ENCODE measurements around the gene CCNY. TPM values are rescaled to one million over a fixed set of nuclear protein-coding genes. Genes with fewer than 3 reads are reported as not detected.
A peak's percentile ranks its signal among the peaks of the same experiment; 100 is the strongest.

CCNY gene
- total and polyA plus RNA-seq, 2 of the 4 experiments (the other 2 are of a cell fraction) = 38.0 to 131 TPM

DNA sequence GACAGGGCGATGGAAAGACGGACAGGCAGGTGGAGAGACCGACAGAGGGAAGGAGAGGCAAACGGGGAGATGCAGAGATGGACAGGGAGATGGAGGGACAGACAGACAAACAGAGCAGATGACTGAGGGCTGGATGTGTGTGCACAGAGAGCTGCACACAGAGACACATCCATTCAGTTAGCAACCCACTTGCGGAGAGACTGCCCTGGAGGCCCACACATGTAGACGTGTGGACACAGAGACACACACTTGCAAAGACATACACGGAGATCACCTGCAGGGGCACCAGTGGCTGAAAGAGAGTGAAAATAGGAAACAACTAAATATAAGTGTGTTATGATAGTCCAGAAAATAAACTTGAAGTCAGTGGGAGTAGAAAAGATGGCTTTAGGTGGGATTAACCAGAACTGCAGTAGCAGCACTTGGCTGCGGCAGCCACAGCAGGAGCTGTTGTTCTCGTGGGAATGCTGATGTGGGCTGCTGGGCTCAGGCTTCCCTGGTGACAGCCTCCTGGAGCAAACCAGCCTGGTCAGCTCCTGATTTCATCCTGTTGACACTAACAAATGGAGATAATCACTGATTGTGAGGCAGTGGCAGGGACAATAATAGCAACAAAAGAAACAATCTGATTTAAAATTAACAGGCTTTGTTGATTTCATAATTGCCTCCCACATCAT, 134.1 kb downstream of the CCNY start:
- H3K79me1 ChIP-seq (ENCODE audit: low read depth in 1 of 2, low read length in 2 of 2) = peaks cover 54 to 74% of the 10 kb centered on the region in 2 experiments
- WGBS, 2 experiments (ENCODE audit: extremely low coverage in 2 of 2, insufficient read length in 1 of 2) = no CpG with 5 or more reads among the region's 9 CpGs
- BruUV-seq (replicated peaks) = no TSS peak
- no peak overlapping the region for H3K56ac ChIP-seq (ENCODE audit: extremely low read depth, insufficient read depth, low read length)
- no peak overlapping the region for H2BK15ac ChIP-seq (ENCODE audit: low read depth, low read length)
- H3K9me1 ChIP-seq (ENCODE audit: insufficient read depth, low read length) = peaks cover 22% of the 10 kb centered on the region
- in situ Hi-C loops (cut with MboI; ENCODE audit: low sequenced_read_pairs) = no loop called here
- H4K91ac ChIP-seq (ENCODE audit: insufficient read depth, low read depth, low read length) = no peak overlapping the region
- intact Hi-C loops (cut with micrococcal nuclease) = no loop called here
- POLR2A ChIA-PET (ENCODE audit: unreplicated experiment) = no interaction called here
- no peaks in the 10 kb centered on the region for H3K9me3 ChIP-seq (ENCODE audit: control insufficient read depth, insufficient read depth, low read length)
- H4K8ac ChIP-seq (ENCODE audit: low read depth in 2 of 2, low read length in 2 of 2) = no peak overlapping the region
- no peaks in the 10 kb centered on the region for H3K27me3 ChIP-seq (ENCODE audit: control insufficient read depth, insufficient read depth, low read length)
- no peak overlapping the region for H3K9ac ChIP-seq (ENCODE audit: low read depth, low read length)
- H3K18ac ChIP-seq (ENCODE audit: low read depth, low read length) = no peak overlapping the region
- H2BK20ac ChIP-seq (ENCODE audit: low read depth, low read length) = no peak overlapping the region
- H3K23ac ChIP-seq (ENCODE audit: low read depth, low read length) = peak overlapping the region; percentile 16; the same call in 1 of the 2 replicates
- TF ChIP-seq MAFK (IDR thresholded peaks at IDR 0.05; ENCODE audit: low read depth, low read length) = no peak
- TF ChIP-seq, protein P1, sequence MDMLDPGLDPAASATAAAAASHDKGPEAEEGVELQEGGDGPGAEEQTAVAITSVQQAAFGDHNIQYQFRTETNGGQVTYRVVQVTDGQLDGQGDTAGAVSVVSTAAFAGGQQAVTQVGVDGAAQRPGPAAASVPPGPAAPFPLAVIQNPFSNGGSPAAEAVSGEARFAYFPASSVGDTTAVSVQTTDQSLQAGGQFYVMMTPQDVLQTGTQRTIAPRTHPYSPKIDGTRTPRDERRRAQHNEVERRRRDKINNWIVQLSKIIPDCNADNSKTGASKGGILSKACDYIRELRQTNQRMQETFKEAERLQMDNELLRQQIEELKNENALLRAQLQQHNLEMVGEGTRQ (IDR thresholded peaks at IDR 0.05; ENCODE audit: low read depth, low read length) = no peak
- TF ChIP-seq, protein P2, sequence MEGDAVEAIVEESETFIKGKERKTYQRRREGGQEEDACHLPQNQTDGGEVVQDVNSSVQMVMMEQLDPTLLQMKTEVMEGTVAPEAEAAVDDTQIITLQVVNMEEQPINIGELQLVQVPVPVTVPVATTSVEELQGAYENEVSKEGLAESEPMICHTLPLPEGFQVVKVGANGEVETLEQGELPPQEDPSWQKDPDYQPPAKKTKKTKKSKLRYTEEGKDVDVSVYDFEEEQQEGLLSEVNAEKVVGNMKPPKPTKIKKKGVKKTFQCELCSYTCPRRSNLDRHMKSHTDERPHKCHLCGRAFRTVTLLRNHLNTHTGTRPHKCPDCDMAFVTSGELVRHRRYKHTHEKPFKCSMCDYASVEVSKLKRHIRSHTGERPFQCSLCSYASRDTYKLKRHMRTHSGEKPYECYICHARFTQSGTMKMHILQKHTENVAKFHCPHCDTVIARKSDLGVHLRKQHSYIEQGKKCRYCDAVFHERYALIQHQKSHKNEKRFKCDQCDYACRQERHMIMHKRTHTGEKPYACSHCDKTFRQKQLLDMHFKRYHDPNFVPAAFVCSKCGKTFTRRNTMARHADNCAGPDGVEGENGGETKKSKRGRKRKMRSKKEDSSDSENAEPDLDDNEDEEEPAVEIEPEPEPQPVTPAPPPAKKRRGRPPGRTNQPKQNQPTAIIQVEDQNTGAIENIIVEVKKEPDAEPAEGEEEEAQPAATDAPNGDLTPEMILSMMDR (conservative IDR thresholded peaks at IDR 0.05; ENCODE audit: low read depth, low read length) = no peak
- TF ChIP-seq SMC3 (IDR thresholded peaks at IDR 0.05; ENCODE audit: low read depth, low read length) = no peak
- no peak for TF ChIP-seq POLR2A (IDR thresholded peaks at IDR 0.05; ENCODE audit: low read depth, low read length)
- TF ChIP-seq BHLHE40 (IDR thresholded peaks at IDR 0.05; ENCODE audit: low read depth, low read length) = no peak
- TF ChIP-seq RFX5 (IDR thresholded peaks at IDR 0.05; ENCODE audit: low read depth, low read length) = no peak
- no peak for TF ChIP-seq CEBPB (IDR thresholded peaks at IDR 0.05; ENCODE audit: low read depth, low read length)
- TF ChIP-seq FOS (IDR thresholded peaks at IDR 0.05; ENCODE audit: low read depth, low read length) = no peak
- TF ChIP-seq RCOR1 (IDR thresholded peaks at IDR 0.05; ENCODE audit: insufficient replicate concordance, low read length) = no peak
- TF ChIP-seq MXI1 (IDR thresholded peaks at IDR 0.05; ENCODE audit: borderline replicate concordance, low read depth, low read length) = no peak
- TF ChIP-seq MAZ (IDR thresholded peaks at IDR 0.05; ENCODE audit: borderline replicate concordance, low read depth, low read length) = no peak
- no peak for TF ChIP-seq ELK1 (IDR thresholded peaks at IDR 0.05; ENCODE audit: borderline replicate concordance, low read depth, low read length)
- no peak for TF ChIP-seq RAD21 (IDR thresholded peaks at IDR 0.05; ENCODE audit: low read length)
- no peak for TF ChIP-seq CHD1 (IDR thresholded peaks at IDR 0.05; ENCODE audit: low read depth, low read length)
- no peak for TF ChIP-seq NFE2L2 (IDR thresholded peaks at IDR 0.05; ENCODE audit: low read depth, low read length)
- H3K4me2 ChIP-seq (ENCODE audit: low read depth, low read length) = no peak overlapping the region
- ATAC-seq (ENCODE audit: low read depth) (peak; percentile 53; the same call in 1 of the 2 replicates), DNase-seq (no peak)
- no peak overlapping the region for H2BK5ac ChIP-seq (ENCODE audit: low read depth, low read length, poor library complexity, severe bottlenecking)
- dilution Hi-C loops (cut with HindIII; ENCODE audit: low sequenced_read_pairs, unreplicated experiment) = no loop called here
- H4K5ac ChIP-seq (ENCODE audit: low read depth, low read length) = no peak overlapping the region
- H2AK9ac ChIP-seq (replicated peaks; ENCODE audit: low read depth, low read length, poor library complexity) = no peak overlapping the region
- H2AFZ ChIP-seq (replicated peaks; ENCODE audit: low read length, poor library complexity) = no peak overlapping the region
- CTCF ChIA-PET = interaction anchor here (0.6 kb wide), 1 partner anchor 426 kb away, joined by 3 read pairs; no protein-coding TSS in a partner anchor
- H2AK5ac ChIP-seq (ENCODE audit: low read depth, low read length) = 0 out of 2 replicates have a peak overlapping the region, but pooled peaks have one; percentile 4
- H3K14ac ChIP-seq (replicated peaks; ENCODE audit: low read depth, low read length) = no peak overlapping the region
- H2BK120ac ChIP-seq (ENCODE audit: low read depth, low read length) = no peak overlapping the region
- H3K4me3 ChIP-seq (ENCODE audit: insufficient read depth, low read depth, low read length) = no peak overlapping the region
- no peaks in the 10 kb centered on the region for H3K36me3 ChIP-seq (ENCODE audit: control insufficient read depth, insufficient read depth, low read length)
- no peak overlapping the region for H3K27ac ChIP-seq (ENCODE audit: insufficient read depth, low read length)
- no peak overlapping the region for H3K4ac ChIP-seq (ENCODE audit: low read depth, low read length)
- peaks cover 7% of the 10 kb centered on the region; the same call in 1 of the 2 replicates for H3K4me1 ChIP-seq (ENCODE audit: control insufficient read depth, insufficient read depth, low read length)
- peaks cover 79% of the 10 kb centered on the region for H4K20me1 ChIP-seq (ENCODE audit: insufficient read depth, low read length)
